Measurements from ENCODE around the gene XRCC4.
"Not testable (repeated sequence)": the region's sequence is repeated elsewhere in the genome, so short reads cannot be mapped to it uniquely, and the experiment has no call there.

The XRCC4 gene

DNA sequence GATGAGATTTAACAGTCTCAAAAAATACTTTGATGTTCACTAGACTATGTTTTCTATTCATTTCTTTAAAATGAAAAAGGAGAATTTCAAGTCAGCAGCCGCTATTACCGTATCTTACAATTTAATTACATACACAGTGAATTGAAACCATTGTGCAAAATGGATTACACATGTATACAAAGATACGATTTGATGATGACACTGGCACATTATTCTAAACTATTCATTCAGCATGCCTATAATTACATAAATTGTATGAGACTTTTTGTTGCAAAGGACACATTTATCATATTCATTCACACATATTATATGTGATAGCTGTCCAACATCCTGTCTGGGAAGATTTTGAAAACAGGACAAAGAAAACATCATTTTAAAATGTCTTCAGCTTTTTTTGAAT lies 275.9 kb downstream of the XRCC4 start:
- no peak for DNase-seq (ENCODE audit: low spot score)

DNA sequence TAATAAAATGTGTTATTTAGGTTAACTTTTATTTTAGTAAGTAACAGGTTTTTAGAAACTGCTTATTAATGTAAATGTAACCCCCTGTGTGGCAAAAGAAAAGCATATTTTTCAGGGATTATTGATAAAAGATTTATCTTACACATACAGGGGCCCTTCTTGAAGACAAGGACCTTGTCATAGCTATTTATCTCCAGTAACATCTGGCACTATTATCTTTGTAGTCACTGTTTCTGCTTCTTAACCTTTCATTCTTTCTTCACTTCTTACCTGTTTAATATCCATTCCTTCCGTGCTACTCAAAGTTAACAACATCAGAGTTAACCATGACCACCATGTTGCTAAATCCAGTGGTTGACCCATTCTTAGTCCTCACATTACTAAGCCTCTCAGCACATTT lies 276.4 kb downstream of the XRCC4 start:
- no peak for DNase-seq (ENCODE audit: low spot score)

DNA sequence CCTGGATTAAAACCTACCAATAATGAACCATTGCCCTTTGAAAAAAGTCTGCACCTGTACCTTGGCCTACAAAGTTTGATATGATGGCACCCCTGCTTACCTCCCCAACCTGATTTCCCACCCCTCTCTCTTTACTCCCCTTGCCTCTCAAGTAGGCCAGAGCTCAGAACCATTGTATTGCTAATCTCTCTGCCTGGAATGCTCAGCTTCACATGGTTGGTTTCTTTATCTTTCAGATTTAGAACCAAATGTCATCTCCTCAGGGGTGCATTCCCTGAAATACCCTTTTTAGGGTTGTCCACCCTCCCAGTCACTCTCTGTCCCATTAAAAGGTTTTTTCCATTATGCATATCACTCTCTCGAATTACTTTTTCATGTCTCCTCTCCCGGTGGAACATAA lies 277.6 kb downstream of the XRCC4 start:
- DNase-seq (ENCODE audit: low spot score), result no peak

DNA sequence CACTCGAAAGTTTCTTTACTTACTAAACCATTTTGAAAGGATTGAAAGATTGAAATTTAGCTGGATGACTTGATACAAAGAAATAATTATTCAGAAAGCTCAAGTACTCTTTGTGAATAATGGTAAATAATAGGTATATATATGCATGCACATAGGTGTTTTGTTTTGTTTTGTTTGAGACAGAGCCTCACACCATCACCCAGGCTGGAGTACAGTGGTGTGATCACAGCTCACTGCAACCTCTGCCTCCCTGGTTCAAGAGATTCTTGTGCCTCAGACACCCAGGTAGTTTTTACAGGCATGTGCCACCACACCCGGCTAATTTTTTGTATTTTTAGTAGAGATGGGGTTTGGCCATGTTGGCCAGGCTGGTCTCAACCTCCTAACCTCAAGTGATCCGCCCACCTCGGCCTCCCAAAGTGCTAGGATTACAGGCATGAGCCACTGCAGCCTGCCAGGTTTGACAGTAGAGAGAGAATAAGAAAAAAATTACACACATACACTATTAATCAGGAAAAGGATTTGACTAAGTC lies 278.2 kb downstream of the XRCC4 start:
- not testable (repeated sequence) for DNase-seq (ENCODE audit: low spot score)

DNA sequence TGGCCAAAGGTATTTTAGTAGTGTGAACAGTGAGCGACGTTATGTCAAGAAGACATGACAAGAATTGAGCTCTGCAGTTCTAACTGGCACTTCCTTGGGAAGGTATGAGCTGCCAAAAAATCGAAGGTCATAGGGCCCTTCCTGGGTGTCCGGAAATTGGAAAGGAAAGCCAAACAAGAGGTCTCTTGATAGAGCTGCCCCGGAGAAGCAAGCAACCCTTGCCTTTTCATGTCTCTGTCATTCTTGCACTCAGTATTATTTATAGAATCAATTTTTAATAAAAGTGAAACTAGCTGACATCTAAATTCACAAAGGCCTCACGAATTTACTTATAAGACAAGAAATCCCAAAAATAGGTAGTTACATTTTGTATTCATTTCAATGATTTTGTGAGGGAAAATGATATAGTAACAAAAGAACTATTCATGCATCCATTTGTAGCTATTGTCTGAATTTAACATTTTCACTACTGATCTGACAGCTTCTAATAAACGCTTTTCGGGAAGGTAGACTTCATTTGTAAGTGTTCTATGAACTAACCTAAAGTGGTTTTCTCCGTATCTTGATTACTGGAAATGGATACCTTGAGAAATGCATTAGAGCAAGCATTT lies 280.4 kb downstream of the XRCC4 start:
- no peak for DNase-seq (ENCODE audit: low spot score)

DNA sequence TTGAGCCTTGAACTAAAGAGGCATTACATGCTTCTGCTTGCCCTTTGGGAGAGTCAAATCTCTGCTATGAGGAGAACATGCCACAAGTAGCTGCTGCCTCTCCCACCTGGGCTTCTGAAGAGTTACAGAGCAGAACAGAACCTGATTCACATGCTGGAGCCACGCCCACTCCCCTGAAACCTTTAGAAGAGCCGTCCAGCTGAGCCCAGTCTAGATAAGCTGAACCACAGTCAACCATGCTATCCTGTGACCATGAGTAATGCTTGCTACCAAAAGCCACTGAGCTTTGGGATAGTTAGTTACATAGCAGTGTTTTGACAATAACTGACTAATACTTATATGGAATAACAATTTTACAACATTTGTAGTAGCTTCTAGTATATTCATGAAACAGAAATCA lies 283.2 kb downstream of the XRCC4 start:
- DNase-seq (ENCODE audit: low spot score), result no peak

DNA sequence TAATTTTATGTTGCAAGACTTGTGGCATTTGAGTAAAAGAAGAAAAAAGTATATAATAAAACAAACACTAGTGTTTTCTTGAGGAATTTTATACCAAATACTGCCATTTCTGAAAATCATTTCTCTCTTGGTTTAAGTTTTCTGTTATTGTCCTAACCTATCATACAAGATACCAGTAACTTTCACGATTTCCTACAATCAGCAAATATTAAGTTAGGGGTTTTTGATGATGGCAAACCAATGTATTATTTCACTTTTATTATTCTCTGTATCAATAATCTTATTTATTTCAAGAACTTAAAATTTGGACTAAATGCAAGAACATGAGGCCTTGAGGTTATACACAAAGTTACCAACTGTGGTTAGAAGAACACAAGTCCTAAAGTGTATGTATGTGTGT lies 285.2 kb downstream of the XRCC4 start:
- no peak for DNase-seq (ENCODE audit: low spot score)

DNA sequence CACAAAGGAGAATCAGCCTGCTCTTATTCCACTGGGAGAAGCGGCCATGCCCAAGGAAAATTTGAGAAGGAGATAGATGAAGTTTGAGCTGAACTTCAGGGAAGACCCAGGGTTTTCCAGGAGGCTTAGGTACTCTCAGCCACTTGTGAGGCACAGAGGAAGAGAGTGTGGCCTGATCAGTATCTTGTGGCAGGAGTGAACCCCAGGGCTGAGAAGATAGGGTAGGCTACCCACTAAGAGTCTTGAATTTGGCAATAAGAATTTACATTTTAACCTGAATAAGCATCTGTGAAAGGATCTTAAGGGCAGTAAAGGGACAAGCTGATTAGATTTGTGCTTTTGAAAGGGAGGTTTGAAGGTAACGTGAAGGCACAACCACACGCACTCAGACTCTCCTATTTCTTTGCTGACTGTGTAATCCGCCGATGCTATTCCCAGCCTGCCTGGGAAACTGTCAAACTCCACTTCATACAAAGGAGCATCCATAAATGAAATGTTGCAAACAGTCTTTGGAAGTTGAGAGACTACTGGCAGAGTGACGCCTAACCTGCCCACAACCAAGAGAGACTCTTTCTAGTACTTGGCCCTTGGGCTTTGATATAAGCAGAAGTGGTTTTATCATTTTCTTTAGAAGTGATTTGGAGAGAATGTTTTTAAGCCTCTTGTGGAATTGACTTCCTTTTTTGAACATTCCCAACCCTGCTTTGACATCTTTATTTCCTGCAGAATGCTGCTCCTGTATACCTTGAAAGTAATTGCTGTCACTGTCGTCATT lies 286.0 kb downstream of the XRCC4 start:
- DNase-seq (ENCODE audit: low spot score), result no peak

DNA sequence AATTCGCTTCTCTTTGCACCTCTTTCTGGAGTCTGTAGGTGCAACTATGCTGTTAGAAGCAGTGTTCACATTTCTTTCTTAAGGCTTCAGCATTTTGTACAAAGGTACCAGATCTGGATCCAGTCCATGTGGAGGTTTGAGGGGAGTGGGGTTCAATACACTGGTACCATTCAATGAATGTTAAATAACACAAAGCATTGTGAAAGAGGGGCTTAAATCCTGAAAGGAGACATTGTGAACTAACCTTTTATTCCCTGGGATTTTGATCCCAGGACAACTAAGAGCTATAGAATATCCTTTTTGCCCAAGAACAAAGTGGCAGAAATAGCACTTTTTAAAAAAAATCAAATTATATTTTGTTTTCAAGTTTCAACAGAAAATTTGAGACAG lies 286.5 kb downstream of the XRCC4 start:
- no peak for DNase-seq (ENCODE audit: low spot score)

DNA sequence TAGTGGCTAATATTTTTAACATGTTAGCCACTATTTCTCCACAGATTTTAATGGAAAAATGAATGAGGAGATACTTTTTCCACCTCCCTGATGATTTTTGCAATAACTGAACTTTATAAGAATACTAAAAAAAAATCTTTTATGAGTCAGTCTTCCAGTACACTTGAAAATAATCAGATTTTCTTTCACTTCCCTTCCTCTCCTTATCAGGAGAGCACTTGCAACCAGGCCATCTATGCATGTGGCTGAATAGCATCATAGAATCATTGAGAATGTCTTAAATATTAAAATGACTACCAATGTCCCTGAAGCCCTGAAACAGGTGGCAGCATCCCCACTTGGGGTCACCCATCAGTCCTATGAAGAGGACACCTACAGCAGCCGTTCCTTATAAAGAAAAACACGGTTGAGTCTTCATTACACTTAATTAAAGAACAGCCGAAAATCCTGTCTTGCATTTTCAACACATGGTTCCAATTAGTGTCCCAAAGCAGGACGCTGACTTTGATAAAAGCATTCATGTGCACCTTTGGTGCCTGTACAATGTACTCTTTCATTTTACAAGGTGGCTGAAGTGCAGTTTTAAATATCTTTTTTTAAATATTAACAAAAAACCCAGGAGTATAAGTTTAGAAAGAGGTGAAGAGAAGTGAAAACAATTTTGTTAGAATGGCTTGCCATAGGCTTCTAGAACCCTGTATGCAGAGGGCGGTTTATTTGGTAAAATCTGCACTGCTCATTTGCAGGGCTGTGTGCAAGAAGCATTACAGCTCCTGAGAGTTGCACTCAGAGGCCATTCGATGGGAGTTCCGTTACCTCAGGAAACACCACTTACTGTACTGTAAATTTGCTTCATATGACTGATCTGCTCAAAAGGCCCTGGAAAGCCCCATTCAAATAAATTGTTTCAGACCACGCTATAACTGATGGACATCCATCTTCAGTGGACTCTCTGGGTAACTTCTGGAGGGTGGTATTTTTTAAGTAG lies 287.3 kb downstream of the XRCC4 start:
- DNase-seq (ENCODE audit: low spot score), result no peak

DNA sequence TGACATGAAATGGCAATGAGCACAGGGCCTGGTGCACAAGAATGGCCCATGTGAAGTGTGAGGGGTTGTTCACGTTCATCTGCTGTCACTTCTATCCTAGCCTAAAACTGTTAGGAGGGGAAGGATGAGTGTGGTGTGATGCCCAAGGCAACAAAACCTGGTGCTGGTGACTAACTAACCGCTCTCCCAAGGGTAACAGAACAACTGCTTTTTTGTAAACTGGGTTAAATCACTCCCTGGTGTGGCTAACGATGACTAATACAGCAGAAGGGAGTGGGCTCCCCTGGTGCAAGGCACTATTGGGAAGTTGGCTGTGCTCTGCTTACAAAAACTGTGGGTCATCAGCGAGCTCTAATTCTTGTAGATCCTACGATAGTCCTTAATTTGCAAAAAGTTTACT lies 291.0 kb downstream of the XRCC4 start:
- peak; percentile 84 for DNase-seq (ENCODE audit: low spot score)

DNA sequence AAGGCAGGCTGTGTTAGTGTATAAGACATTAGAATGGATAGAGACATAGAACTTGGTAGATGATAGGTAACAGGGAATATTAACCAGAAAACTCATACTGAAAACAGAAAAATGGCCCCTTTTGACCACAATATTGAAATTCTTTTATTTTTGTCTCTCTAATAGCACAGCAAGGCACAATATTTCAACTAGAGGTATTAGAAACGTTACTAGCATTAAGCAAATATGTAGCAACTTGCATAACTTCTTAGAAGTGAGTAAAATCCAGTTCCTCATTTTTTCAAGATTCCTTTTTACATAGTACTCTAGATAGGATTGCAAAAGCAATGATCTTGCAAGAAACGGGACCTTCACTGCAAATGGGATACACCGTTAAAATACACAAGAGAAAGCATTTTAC lies 291.5 kb downstream of the XRCC4 start:
- DNase-seq (ENCODE audit: low spot score), result no peak

DNA sequence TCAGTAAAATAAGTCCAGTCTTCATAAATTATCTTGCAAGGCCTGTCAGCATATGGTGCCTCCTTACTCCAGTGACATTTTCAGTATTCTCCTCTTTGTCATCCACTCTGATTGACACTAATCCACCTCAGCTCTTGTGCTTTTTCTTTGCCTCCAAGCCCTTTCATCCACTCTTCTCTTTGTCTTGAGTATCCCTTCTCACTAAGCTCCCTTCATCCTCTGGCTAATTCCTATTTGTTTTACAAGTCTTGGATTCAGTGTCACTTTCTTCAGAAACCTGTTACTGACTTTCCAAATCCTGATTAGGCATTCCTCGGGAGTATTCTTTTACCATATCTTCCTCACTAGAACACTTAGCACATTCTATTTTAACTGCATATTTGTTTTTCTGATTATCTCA lies 293.6 kb downstream of the XRCC4 start:
- DNase-seq (ENCODE audit: low spot score), result no peak

DNA sequence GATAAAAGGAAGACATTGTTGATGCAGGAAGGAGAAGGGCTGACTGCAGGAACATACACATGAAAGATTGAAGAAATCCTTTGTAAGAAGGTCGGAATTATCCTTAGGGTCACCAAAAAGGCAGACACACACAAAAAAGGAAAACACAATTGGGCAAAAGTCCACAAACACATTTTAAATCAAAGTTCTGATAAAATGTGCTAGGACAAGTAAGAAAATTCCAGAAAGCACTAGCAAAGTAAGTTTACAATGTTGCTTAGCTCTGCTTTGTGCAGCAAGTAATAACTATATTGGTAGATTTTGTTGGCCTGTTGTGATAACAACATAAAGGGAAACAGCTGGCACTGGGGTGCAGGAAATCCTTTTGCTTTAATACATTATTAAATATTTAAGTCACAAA lies 294.4 kb downstream of the XRCC4 start:
- DNase-seq (ENCODE audit: low spot score), result no peak

DNA sequence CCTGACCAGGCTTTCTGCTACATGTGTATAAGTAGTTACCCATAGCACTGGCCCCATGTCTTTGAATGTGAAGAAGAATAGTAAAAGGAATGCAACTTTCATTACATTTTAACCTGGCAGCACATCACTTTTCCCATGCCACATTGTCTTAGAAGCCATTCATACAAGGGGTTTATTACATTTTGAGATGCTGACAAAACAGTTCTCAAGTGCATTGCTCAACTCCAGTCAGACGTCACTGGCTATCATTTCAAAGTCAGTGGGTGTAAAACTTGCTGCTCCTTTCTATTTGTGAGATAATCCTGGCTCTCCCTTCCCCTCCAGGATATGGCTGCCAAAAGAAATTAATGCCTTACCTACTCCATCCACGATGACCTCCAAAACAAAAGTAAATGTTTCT lies 297.2 kb downstream of the XRCC4 start:
- peak; percentile 4 for DNase-seq (ENCODE audit: low spot score)

DNA sequence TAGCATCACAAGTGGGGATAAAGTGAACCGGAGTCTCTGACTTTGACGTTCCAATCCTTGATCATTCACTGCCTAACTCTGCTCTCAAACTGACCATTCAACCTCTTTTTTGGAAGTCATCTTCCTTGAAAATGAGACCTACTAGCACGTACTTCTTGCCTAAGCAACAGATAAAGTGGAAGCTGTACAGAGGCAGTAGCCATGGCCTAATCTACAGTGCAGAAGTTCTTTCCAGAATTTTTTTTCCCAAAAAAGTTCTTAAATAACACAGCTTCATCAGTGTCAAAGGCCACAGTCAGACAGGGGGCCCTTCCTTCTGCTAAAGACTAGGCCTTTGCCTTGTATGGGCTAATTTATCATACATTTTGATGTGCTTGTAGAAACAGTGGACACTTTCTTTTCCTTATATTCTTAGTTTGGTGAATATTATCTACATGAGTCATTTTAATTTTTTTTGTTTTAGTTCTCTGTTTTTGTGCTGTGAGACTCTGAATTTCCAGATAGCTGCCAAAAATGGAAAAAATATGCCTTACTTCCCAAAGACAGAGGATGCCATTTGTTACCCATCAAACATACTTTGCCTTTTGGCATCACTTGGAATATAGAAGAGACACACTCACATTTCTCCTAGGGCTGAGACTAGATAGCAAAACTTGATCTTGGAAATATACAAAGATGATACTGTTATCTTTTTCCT lies 297.9 kb downstream of the XRCC4 start:
- DNase-seq (ENCODE audit: low spot score), result peak; percentile 22

DNA sequence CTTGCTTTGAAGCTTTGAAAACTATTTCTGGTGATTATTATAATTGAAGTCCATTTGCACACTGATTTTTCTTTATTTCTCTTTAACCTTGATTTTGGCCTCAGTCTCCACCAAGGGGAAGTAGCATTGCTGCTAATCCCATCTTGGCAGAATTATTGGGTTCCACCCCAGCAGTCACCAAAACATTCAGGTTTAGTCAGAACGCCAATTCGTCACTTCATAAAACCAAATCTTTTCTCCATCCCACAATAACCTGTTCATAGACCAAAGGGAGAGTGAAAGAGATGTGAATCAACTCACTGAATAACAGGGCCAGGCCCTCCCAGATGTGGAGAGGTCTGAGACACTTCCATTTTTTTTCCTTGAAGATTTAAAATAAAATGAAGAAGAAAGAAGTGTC lies 299.1 kb downstream of the XRCC4 start:
- no peak for DNase-seq (ENCODE audit: low spot score)

DNA sequence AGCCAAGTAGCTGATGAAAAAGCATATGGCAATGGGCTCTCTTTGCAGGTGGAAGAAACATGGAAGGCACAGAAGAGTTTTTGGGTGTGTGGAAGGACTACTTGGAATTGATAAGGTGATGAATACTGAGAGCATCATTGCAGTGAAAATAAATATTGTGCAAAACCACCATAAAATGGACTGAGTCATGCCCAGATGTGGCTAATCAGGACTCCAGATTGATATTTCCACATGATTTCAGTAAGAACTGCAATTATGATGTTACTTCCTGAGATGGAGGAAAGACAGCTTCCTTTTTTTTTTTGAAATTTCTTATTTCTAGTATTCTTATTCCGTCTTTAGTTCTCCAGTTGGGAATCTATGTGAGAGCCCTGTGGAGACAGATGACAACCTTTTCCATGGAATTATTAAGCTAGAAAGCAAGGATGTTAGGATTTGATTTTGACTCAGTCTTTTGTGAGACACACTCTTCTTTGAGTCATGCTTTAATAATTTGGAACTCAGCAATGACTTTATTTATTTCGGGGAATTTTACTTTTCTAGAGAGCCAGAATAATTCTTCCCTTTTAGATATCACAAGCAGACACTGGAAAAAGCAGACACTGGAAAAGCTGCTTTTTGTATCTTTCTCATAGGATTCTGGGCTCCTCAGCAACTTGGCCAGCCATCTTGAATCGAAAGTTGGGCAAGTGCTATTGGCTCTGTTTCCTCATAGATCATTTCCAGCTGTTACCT lies 300.0 kb downstream of the XRCC4 start:
- peak; percentile 44 for DNase-seq (ENCODE audit: low spot score)

DNA sequence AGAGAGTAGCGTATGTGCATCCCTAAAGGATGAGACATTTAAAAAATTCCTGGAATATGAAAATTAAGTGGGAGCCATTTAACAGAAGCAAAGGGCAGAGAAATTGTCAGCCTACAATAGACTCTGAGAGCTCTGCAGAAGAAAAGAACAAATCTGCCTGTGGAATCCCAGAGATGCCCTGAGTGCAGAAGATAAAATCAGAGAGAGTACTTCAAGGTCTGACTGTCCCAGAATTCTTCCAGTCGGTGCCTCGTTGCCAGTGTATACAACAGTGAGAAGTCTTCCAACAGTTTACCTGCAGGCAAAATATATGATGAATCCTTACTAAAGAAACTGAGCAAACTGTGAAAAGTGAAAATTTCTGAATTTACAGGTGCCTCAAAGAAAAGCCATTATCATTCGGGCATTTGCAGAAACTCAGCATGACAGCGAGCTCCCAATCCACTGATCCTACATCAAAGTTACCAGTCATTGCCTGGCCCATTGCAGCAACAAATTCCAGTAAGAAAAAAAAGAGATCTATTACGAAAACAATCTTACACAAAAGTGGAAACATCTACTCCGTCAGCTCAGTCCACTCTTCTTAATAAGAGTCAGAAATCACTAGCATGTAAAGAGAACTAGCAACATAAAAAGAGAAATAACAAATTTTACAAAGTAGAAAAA lies 301.4 kb downstream of the XRCC4 start:
- DNase-seq (ENCODE audit: low spot score), result no peak

DNA sequence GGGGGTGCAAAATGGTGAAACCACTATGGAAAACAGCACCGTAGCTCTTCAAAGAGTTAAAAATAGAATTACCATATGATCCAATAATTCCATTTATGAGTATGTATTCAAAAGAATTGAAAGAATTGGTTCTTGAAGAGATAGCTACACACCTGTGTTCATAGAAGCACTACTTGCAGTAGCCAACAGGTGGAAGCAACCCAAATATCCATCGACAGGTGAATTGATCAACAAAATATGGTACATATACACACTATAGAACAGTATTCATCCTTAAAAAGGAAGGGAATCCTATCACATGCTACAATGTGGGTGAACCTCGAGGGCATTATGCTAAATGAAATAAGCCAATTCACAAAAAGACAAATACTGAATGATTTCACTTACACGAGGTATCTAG lies 308.5 kb downstream of the XRCC4 start:
- DNase-seq (ENCODE audit: low spot score), result no peak

DNA sequence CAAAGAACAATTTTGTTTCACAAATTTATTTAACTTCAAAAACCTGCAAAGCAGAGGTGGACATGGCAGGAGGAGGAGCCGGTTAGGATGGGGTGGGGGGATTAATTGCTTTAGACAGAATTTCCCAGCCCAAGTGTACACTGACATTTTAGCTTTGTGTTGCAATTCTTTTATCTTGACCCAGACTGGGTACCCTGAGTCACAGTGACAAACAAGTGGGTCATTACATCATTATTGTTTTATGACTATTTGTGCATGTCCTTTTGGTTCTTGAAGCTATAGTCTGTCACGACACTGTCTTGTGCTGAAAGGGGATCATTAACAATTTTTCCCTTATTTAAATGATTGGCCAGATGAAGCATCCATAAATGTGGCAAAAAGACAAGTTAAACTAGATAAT lies 309.7 kb downstream of the XRCC4 start:
- peak; percentile 13 for DNase-seq (ENCODE audit: low spot score)
